Measurements from ENCODE around the gene IL34. TPM values are rescaled to one million over a fixed set of nuclear protein-coding genes. Genes with fewer than 3 reads are reported as not detected.

The IL34 gene
- total and polyA plus RNA-seq, 2 of the 13 experiments (the other 11 are each of a cell fraction or from before 2014, with no cell fraction given) = 1.2 to 1.3 TPM

DNA sequence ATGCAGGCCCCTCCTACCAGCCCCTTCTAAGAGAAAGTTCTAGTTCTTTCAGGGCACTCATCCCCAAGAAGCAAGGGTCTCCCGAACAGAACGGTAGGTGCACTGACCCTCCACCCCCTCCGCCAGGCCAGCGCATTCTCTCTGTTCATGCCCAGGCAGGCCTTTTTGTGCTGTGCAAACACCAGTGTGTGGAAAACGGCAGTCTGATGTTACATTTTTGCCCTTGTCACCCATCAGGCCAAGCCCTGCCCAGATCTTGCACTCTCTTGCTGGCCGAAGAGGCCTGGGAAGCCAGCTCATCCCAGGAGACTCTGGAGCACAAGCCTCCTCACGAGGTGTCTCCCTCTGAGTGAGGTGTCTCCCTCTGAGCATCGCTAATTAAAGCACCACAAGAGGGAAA, 55.6 kb downstream of the IL34 start:
- Histone ChIP-seq H3K4me2 (ENCODE audit: low read depth, low read length) (no peak overlapping the region), H2AFZ (ENCODE audit: low read length) (no peak overlapping the region), H3K9ac (ENCODE audit: insufficient read depth, low read depth, low read length) (no peak overlapping the region; the same call in 1 of the 2 replicates), H4K20me1 (ENCODE audit: insufficient read depth, low read length) (no peaks in the 10 kb centered on the region), H3K27me3 (ENCODE audit: control insufficient read depth in 1 of 2, insufficient read depth in 2 of 2, low read length in 2 of 2) (no peaks in the 10 kb centered on the region), H3K79me2 (ENCODE audit: insufficient read depth, low read length) (no peaks in the 10 kb centered on the region), H3K9me3 (ENCODE audit: low read length) (no peaks in the 10 kb centered on the region), H3K36me3 (replicated peaks in 1 of 2; ENCODE audit: control insufficient read depth in 1 of 2, insufficient read depth in 2 of 2, low read length in 2 of 2) (peaks cover 5 to 8% of the 10 kb centered on the region in 2 experiments; a peak in 2 of 5 replicates), H3K27ac (ENCODE audit: extremely low read length, insufficient read depth, low read length) (no peak overlapping the region), H3K4me3 (replicated peaks in 1 of 3; ENCODE audit: insufficient read depth in 1 of 3, low read depth in 2 of 3, low read length in 3 of 3) (no peak overlapping the region), H3K4me1 (ENCODE audit: insufficient read depth, low read length) (peaks cover 52% of the 10 kb centered on the region)
- ATAC-seq (no peak), FAIRE-seq (no peak), DNase-seq (ENCODE audit: low spot score) (no peak)
- in situ Hi-C loops (cut with HindIII; ENCODE audit: extremely low pct_ligation_motif_present, low pct_unique_long_range_greater_than_20kb) (no loop called here), intact Hi-C loops (cut with micrococcal nuclease; ENCODE audit: unreplicated experiment) (loop anchor here (2.0 kb wide), 1 partner anchor 15 kb away; the partner anchor contains the start of gene MTSS2)
- 78% methylated on average over 7 of the region's 8 CpGs for WGBS (ENCODE audit: low lambda C conversion rate)
- no TSS peak for BruUV-seq (replicated peaks)
- CTCF ChIA-PET (ENCODE audit: low intra/inter-chr PET ratio, low total read pairs) = interaction anchor here (2.9 kb wide), 1 partner anchor 36 kb away, joined by 27 read pairs; no protein-coding TSS in a partner anchor
- POLR2A ChIA-PET = interaction anchor here (1.6 to 7.0 kb wide), 5 partner anchors 9 to 69 kb away, joined by 6 to 134 read pairs (median 37); partner anchors contain the start of gene MTSS2
- TF ChIP-seq CBX5 (CRISPR knock-in tag; IDR thresholded peaks at IDR 0.05; ENCODE audit: borderline replicate concordance) (no peak), YEATS4 (CRISPR knock-in tag; IDR thresholded peaks at IDR 0.05; ENCODE audit: borderline replicate concordance) (no peak), SP140L (CRISPR knock-in tag; IDR thresholded peaks at IDR 0.05; ENCODE audit: borderline replicate concordance) (no peak), HMG20B (CRISPR knock-in tag; conservative IDR thresholded peaks at IDR 0.05) (no peak), PCBP2 (optimal IDR thresholded peaks at IDR 0.05; ENCODE audit: low read depth, low read length, poor library complexity, severe bottlenecking) (no peak), ZNF24 (IDR thresholded peaks at IDR 0.05) (no peak), MED8 (CRISPR knock-in tag; IDR thresholded peaks at IDR 0.05; ENCODE audit: insufficient replicate concordance) (no peak), ZNF205 (CRISPR knock-in tag; IDR thresholded peaks at IDR 0.05) (no peak), HNRNPH1 (optimal IDR thresholded peaks at IDR 0.05; ENCODE audit: low read depth, low read length) (no peak)
- TF ChIP-seq, protein P1, sequence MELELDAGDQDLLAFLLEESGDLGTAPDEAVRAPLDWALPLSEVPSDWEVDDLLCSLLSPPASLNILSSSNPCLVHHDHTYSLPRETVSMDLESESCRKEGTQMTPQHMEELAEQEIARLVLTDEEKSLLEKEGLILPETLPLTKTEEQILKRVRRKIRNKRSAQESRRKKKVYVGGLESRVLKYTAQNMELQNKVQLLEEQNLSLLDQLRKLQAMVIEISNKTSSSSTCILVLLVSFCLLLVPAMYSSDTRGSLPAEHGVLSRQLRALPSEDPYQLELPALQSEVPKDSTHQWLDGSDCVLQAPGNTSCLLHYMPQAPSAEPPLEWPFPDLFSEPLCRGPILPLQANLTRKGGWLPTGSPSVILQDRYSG (CRISPR knock-in tag; IDR thresholded peaks at IDR 0.05) = no peak
- TF ChIP-seq, protein P2, sequence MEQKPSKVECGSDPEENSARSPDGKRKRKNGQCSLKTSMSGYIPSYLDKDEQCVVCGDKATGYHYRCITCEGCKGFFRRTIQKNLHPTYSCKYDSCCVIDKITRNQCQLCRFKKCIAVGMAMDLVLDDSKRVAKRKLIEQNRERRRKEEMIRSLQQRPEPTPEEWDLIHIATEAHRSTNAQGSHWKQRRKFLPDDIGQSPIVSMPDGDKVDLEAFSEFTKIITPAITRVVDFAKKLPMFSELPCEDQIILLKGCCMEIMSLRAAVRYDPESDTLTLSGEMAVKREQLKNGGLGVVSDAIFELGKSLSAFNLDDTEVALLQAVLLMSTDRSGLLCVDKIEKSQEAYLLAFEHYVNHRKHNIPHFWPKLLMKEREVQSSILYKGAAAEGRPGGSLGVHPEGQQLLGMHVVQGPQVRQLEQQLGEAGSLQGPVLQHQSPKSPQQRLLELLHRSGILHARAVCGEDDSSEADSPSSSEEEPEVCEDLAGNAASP (CRISPR knock-in tag; IDR thresholded peaks at IDR 0.05; ENCODE audit: borderline replicate concordance) = no peak
- TF ChIP-seq, protein P3, sequence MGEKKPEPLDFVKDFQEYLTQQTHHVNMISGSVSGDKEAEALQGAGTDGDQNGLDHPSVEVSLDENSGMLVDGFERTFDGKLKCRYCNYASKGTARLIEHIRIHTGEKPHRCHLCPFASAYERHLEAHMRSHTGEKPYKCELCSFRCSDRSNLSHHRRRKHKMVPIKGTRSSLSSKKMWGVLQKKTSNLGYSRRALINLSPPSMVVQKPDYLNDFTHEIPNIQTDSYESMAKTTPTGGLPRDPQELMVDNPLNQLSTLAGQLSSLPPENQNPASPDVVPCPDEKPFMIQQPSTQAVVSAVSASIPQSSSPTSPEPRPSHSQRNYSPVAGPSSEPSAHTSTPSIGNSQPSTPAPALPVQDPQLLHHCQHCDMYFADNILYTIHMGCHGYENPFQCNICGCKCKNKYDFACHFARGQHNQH (CRISPR knock-in tag; IDR thresholded peaks at IDR 0.05) = no peak
- TF ChIP-seq, protein P4, sequence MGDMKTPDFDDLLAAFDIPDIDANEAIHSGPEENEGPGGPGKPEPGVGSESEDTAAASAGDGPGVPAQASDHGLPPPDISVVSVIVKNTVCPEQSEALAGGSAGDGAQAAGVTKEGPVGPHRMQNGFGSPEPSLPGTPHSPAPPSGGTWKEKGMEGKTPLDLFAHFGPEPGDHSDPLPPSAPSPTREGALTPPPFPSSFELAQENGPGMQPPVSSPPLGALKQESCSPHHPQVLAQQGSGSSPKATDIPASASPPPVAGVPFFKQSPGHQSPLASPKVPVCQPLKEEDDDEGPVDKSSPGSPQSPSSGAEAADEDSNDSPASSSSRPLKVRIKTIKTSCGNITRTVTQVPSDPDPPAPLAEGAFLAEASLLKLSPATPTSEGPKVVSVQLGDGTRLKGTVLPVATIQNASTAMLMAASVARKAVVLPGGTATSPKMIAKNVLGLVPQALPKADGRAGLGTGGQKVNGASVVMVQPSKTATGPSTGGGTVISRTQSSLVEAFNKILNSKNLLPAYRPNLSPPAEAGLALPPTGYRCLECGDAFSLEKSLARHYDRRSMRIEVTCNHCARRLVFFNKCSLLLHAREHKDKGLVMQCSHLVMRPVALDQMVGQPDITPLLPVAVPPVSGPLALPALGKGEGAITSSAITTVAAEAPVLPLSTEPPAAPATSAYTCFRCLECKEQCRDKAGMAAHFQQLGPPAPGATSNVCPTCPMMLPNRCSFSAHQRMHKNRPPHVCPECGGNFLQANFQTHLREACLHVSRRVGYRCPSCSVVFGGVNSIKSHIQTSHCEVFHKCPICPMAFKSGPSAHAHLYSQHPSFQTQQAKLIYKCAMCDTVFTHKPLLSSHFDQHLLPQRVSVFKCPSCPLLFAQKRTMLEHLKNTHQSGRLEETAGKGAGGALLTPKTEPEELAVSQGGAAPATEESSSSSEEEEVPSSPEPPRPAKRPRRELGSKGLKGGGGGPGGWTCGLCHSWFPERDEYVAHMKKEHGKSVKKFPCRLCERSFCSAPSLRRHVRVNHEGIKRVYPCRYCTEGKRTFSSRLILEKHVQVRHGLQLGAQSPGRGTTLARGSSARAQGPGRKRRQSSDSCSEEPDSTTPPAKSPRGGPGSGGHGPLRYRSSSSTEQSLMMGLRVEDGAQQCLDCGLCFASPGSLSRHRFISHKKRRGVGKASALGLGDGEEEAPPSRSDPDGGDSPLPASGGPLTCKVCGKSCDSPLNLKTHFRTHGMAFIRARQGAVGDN (CRISPR knock-in tag; IDR thresholded peaks at IDR 0.05) = peak; percentile 67
